SK-N-SH (cell line): ENCODE results near the gene SON.

ENCODE experiments used
- CHD2 ChIP-seq: fragments of 150-350 bp; IDR thresholded peaks from 2 replicates; pipeline ENCODE4 v1.6.1; 2018; ENCODE audit warnings: low read length; ENCODE audit not compliant: partially characterized antibody
- EP300 ChIP-seq, 2 experiments: IDR thresholded peaks; 2 replicates each; pipeline versions ENCODE4 v1.4.0 to v1.6.1; 2012; ENCODE audit warnings: borderline replicate concordance in 1 of 2, low read depth in 1 of 2, low read length in 1 of 2
- YY1 ChIP-seq: IDR thresholded peaks from 2 replicates; pipeline ENCODE4 v1.4.0; 2012; ENCODE audit warnings: low read depth, mild to moderate bottlenecking
- TF ChIP-seq, protein P1 (sequence below): IDR thresholded peaks from 2 replicates; pipeline ENCODE4 v1.6.1; 2012; ENCODE audit warnings: mild to moderate bottlenecking, low read depth, low read length, moderate library complexity
- TF ChIP-seq, protein P2 (sequence below): IDR thresholded peaks from 2 replicates; pipeline ENCODE4 v1.4.0; 2012; ENCODE audit warnings: low read depth, borderline replicate concordance

DNA sequence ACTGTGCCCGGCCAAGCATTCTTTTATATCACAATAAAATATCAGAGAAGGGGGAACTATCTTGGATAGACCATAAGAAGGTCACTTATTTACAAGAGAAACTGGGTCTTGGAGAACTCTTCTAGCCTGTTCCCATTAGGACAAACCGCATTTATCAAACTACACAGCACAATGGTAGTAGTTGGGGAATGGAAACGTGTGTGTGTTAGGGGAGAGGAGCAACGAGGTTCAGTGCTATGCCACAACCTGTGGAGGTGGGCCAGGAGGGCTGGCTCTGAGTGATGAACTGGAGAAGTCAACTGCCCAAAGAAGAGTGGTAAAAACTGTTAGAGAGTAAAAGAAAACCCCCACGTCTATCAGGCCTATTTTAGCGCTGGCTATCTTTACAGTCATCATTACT is 44.1 kb downstream of the SON start:
- TF ChIP-seq, protein P1, sequence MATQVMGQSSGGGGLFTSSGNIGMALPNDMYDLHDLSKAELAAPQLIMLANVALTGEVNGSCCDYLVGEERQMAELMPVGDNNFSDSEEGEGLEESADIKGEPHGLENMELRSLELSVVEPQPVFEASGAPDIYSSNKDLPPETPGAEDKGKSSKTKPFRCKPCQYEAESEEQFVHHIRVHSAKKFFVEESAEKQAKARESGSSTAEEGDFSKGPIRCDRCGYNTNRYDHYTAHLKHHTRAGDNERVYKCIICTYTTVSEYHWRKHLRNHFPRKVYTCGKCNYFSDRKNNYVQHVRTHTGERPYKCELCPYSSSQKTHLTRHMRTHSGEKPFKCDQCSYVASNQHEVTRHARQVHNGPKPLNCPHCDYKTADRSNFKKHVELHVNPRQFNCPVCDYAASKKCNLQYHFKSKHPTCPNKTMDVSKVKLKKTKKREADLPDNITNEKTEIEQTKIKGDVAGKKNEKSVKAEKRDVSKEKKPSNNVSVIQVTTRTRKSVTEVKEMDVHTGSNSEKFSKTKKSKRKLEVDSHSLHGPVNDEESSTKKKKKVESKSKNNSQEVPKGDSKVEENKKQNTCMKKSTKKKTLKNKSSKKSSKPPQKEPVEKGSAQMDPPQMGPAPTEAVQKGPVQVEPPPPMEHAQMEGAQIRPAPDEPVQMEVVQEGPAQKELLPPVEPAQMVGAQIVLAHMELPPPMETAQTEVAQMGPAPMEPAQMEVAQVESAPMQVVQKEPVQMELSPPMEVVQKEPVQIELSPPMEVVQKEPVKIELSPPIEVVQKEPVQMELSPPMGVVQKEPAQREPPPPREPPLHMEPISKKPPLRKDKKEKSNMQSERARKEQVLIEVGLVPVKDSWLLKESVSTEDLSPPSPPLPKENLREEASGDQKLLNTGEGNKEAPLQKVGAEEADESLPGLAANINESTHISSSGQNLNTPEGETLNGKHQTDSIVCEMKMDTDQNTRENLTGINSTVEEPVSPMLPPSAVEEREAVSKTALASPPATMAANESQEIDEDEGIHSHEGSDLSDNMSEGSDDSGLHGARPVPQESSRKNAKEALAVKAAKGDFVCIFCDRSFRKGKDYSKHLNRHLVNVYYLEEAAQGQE: no peak
- TF ChIP-seq, protein P2, sequence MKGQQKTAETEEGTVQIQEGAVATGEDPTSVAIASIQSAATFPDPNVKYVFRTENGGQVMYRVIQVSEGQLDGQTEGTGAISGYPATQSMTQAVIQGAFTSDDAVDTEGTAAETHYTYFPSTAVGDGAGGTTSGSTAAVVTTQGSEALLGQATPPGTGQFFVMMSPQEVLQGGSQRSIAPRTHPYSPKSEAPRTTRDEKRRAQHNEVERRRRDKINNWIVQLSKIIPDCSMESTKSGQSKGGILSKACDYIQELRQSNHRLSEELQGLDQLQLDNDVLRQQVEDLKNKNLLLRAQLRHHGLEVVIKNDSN: no peak
- no peak for TF ChIP-seq EP300 (IDR thresholded peaks at IDR 0.05; ENCODE audit: borderline replicate concordance in 1 of 2, low read depth in 1 of 2, low read length in 1 of 2)
- TF ChIP-seq YY1: no peak
- TF ChIP-seq CHD2: no peak
